ENCODE measurements around the gene KATNAL1.

- TF ChIP-seq, protein P1, sequence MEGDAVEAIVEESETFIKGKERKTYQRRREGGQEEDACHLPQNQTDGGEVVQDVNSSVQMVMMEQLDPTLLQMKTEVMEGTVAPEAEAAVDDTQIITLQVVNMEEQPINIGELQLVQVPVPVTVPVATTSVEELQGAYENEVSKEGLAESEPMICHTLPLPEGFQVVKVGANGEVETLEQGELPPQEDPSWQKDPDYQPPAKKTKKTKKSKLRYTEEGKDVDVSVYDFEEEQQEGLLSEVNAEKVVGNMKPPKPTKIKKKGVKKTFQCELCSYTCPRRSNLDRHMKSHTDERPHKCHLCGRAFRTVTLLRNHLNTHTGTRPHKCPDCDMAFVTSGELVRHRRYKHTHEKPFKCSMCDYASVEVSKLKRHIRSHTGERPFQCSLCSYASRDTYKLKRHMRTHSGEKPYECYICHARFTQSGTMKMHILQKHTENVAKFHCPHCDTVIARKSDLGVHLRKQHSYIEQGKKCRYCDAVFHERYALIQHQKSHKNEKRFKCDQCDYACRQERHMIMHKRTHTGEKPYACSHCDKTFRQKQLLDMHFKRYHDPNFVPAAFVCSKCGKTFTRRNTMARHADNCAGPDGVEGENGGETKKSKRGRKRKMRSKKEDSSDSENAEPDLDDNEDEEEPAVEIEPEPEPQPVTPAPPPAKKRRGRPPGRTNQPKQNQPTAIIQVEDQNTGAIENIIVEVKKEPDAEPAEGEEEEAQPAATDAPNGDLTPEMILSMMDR (IDR thresholded peaks at IDR 0.05; ENCODE audit: low read length): no peak
- TF ChIP-seq EZH2phosphoT487 (IDR thresholded peaks at IDR 0.05; ENCODE audit: low read length): no peak
Measured at GRCh38 chr13:30353471-30354215, 46.3 kb upstream of the KATNAL1 start.
